HFFc6 (cell line): ENCODE measurements around the gene GINM1. TPM values are rescaled to one million over a fixed set of nuclear protein-coding genes. Genes with fewer than 3 reads are reported as not detected.

Experiments used
- DNase-seq: peaks from one replicate; pipeline ENCODE4 v3.0.0-alpha.2; 2018
- H3K27ac Mint-ChIP-seq: 2 replicates; pipeline ENCODE4 v1.8.0; 2020; ENCODE audit warnings: mild to moderate bottlenecking, mixed read lengths
- H3K27me3 Mint-ChIP-seq: 2 replicates; pipeline ENCODE4 v1.8.0; 2021; ENCODE audit warnings: mild to moderate bottlenecking, moderate library complexity, mixed read lengths; ENCODE audit not compliant: insufficient read depth
- H3K36me3 Mint-ChIP-seq: 2 replicates; pipeline ENCODE4 v1.8.0; 2021; ENCODE audit warnings: low read depth, mixed read lengths
- H3K4me1 Mint-ChIP-seq: 2 replicates; pipeline ENCODE4 v1.8.0; 2020; ENCODE audit warnings: low read depth, mixed read lengths
- H3K4me3 Mint-ChIP-seq: 2 replicates; pipeline ENCODE4 v1.8.0; 2020; ENCODE audit warnings: mild to moderate bottlenecking, moderate library complexity, mixed read lengths
- H3K9me3 Mint-ChIP-seq: 2 replicates; pipeline ENCODE4 v1.8.0; 2020; ENCODE audit warnings: mild to moderate bottlenecking, mixed read lengths
- total RNA-seq, 6 experiments: library from RNA; stranded (reverse); fragmentation: NEBNext Ultra II Directional; extraction: Animal tissue kit (Norgen Biotek cat#: 25700); gene quantifications; 2 replicates in 1 of 6; 3 replicates in 5 of 6; pipeline ENCODE4 v1.2.3, GENCODE V29; 2021
- TF ChIP-seq, protein P1 (sequence below): fragments of 200-600 bp; sonication (generic); IDR thresholded peaks from 2 replicates; pipeline ENCODE4 v1.5.0; 2021; ENCODE audit warnings: antibody characterized with exemption, mild to moderate bottlenecking

The GINM1 gene
- total RNA-seq, 6 experiments from 2014 or later, result 60.9 to 69.3 (median 63.7) TPM

DNA sequence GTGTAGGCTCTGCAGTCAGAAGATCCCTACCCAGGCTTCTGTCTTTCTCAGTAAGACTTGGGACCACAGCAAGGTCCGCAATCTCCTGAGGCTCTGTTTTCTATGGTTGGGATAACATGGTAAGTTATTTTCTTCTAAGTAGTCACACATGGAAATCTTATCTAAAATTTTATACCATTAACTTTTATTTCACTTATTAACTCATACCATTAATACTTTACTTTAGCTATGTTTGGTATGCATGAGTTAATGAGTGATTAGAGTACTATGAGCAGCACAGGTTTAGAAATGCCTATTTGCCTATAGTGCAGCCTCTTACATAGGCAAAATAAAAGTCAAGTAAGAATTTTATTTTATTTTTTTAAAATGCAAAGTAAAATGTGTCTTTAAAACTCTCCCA lies 27.2 kb downstream of the GINM1 start:
- Mint-ChIP-seq H3K27ac (no peak overlapping the region), H3K27me3 (no peaks in the 10 kb centered on the region), H3K36me3 (peaks cover 10% of the 10 kb centered on the region), H3K4me3 (no peak overlapping the region), H3K9me3 (no peaks in the 10 kb centered on the region), H3K4me1 (no peaks in the 10 kb centered on the region)
- no peak for DNase-seq
- TF ChIP-seq, protein P1, sequence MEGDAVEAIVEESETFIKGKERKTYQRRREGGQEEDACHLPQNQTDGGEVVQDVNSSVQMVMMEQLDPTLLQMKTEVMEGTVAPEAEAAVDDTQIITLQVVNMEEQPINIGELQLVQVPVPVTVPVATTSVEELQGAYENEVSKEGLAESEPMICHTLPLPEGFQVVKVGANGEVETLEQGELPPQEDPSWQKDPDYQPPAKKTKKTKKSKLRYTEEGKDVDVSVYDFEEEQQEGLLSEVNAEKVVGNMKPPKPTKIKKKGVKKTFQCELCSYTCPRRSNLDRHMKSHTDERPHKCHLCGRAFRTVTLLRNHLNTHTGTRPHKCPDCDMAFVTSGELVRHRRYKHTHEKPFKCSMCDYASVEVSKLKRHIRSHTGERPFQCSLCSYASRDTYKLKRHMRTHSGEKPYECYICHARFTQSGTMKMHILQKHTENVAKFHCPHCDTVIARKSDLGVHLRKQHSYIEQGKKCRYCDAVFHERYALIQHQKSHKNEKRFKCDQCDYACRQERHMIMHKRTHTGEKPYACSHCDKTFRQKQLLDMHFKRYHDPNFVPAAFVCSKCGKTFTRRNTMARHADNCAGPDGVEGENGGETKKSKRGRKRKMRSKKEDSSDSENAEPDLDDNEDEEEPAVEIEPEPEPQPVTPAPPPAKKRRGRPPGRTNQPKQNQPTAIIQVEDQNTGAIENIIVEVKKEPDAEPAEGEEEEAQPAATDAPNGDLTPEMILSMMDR, result no peak

DNA sequence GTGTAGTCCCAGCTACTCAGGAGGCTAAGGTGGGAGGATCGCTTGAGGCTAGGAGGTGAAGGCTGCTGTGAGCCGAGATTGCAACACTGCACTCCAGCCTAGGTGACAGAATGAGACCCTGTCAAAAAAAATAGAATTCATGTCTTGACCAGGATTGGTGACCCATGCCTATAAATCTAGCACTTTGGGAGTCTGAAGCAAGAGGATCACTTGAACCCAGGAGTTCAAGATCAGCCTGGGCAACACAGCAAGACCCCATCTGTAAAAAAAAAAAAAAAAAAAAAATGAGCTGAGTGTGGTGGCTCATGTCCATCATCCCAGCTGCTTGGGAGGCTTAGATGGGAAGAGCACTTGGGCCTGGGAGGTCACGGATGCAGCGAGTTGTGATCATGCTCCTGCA lies 34.3 kb downstream of the GINM1 start:
- H3K27me3 Mint-ChIP-seq, result no peaks in the 10 kb centered on the region
- DNase-seq, result no peak
- H3K4me1 Mint-ChIP-seq, result no peaks in the 10 kb centered on the region
- no peaks in the 10 kb centered on the region for H3K9me3 Mint-ChIP-seq
- TF ChIP-seq, protein P1, result no peak
- H3K4me3 Mint-ChIP-seq, result no peak overlapping the region
- H3K36me3 Mint-ChIP-seq, result peaks cover 27% of the 10 kb centered on the region
- H3K27ac Mint-ChIP-seq, result no peak overlapping the region

DNA sequence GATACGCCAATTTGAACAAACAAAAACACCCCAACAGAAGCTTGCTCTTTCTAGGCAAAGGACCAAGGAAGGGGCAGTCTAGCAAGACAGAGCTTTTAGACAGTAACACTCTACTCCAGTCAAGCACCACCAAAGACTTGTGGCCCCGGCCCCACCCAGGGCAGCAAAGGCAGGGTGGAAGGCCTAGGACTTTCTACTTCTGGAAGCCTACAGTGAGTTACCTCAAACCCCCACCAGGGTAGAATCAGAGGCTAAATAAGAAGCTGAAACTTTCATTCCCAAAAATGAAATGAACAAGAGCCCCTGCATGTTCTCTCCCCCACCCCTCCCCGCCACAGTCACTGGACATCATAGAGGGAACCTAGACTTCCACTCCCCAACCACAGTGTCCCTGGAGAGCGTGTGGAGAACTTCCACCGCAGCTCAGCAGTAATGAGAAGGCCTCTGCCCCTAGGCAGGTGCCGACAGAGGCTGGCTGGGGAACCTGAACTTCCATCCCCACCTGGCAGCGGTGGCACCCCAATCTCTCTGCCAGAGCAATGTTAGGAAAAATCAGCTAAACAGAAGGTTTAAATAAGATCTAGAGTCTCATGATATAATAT lies 42.3 kb downstream of the GINM1 start:
- H3K4me3 Mint-ChIP-seq, result no peak overlapping the region
- no peak for DNase-seq
- TF ChIP-seq, protein P1, result no peak
- H3K36me3 Mint-ChIP-seq, result peaks cover 12% of the 10 kb centered on the region
- no peaks in the 10 kb centered on the region for H3K4me1 Mint-ChIP-seq
- no peak overlapping the region for H3K27ac Mint-ChIP-seq
- peaks cover 1% of the 10 kb centered on the region for H3K27me3 Mint-ChIP-seq
- no peaks in the 10 kb centered on the region for H3K9me3 Mint-ChIP-seq

DNA sequence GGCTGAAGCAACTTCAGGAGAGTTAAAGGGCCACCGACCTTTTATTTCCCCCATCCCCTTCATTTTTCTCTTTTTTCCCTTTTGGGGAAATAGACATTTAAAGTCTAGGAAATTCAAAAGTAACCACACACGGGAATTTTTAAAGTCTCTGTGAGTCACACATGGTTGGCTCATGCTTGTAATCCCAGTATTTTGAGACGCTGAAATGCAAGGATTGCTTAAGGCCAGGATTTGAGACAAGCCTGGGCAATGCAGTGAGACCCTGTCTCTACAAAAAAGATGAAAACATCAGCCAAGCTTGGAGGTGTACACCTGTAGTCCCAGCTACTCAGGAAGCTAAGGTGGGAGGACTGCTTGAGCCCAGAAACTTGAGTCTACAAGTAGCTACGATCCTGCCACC lies 48.2 kb downstream of the GINM1 start:
- DNase-seq, result peak; percentile 3
- Mint-ChIP-seq H3K9me3 (no peaks in the 10 kb centered on the region), H3K4me3 (no peak overlapping the region), H3K4me1 (peaks cover 6% of the 10 kb centered on the region; the same call in 1 of the 2 replicates), H3K27me3 (peaks cover 1% of the 10 kb centered on the region), H3K36me3 (peaks cover 25% of the 10 kb centered on the region), H3K27ac (no peak overlapping the region)
- TF ChIP-seq, protein P1, result no peak

DNA sequence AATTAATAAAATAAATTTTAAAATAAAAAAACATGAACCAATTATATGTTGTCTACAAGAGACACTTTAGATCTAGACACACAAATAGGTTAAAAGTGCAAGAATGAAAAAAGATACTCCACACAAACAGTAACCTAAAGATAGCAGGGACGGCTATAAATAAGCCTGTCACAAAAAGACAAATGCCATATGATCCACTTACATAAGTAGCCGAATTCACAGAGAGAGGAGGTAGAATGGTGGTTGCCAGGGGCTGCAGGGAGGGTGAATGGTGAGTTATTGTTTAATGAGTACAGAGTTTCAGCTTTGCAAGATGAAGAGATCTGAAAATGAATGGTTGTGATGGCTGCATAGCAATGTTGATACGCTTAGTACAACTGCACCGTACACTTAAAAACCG lies 49.6 kb downstream of the GINM1 start:
- H3K4me3 Mint-ChIP-seq, result no peak overlapping the region
- no peaks in the 10 kb centered on the region for H3K9me3 Mint-ChIP-seq
- DNase-seq, result no peak
- TF ChIP-seq, protein P1, result no peak
- H3K4me1 Mint-ChIP-seq, result peaks cover 6% of the 10 kb centered on the region; the same call in 1 of the 2 replicates
- H3K36me3 Mint-ChIP-seq, result peaks cover 38% of the 10 kb centered on the region
- no peaks in the 10 kb centered on the region; the same call in 1 of the 2 replicates for H3K27me3 Mint-ChIP-seq
- no peak overlapping the region; the same call in 1 of the 2 replicates for H3K27ac Mint-ChIP-seq
